Astrocyte of the cerebellum (primary cell): ENCODE results near the gene PITPNC1.
"Not testable (repeated sequence)": the region's sequence is repeated elsewhere in the genome, so short reads cannot be mapped to it uniquely, and the experiment has no call there.

Experiments used
- DNase-seq: peaks from one replicate; pipeline ENCODE4 v3.0.0-alpha.2; 2011; ENCODE audit warnings: low read depth
- H3K4me3 ChIP-seq: 2 replicates; pipeline ENCODE4 v1.5.1; 2011; ENCODE audit warnings: mild to moderate bottlenecking, low read depth, low read length, moderate library complexity
- in situ Hi-C: cut with HindIII; loops from 2 replicates; pipeline ENCODE4 v1.10.0; 2017; ENCODE audit warnings: low sequenced_read_pairs
- TF ChIP-seq, protein P1 (sequence below): IDR thresholded peaks from 2 replicates; pipeline ENCODE4 v1.5.1; 2012; ENCODE audit warnings: low read length, low read depth, moderate library complexity, mild to moderate bottlenecking; ENCODE audit errors: missing control alignments

PITPNC1 gene

DNA sequence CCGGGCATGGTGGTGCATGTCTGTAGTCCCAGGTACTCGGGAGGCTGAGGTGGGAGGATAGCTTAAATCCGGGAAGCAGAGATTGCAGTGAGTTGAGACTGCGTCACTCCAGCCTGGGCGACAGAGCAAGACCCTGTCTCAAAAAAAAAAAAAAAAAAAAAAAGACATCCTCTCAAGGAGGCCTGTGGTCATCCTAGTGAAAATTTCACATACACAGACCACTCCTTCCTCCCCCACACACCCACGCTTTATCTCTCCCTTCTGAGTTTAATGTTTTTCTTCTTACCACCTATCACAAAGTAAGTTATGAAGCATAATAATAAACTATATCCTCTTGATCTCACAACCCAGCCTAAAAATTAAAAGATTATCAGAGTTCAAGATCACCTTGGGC, 339.3 kb downstream of the PITPNC1 start:
- DNase-seq = no peak
- no peak overlapping the region for H3K4me3 ChIP-seq
- TF ChIP-seq, protein P1, sequence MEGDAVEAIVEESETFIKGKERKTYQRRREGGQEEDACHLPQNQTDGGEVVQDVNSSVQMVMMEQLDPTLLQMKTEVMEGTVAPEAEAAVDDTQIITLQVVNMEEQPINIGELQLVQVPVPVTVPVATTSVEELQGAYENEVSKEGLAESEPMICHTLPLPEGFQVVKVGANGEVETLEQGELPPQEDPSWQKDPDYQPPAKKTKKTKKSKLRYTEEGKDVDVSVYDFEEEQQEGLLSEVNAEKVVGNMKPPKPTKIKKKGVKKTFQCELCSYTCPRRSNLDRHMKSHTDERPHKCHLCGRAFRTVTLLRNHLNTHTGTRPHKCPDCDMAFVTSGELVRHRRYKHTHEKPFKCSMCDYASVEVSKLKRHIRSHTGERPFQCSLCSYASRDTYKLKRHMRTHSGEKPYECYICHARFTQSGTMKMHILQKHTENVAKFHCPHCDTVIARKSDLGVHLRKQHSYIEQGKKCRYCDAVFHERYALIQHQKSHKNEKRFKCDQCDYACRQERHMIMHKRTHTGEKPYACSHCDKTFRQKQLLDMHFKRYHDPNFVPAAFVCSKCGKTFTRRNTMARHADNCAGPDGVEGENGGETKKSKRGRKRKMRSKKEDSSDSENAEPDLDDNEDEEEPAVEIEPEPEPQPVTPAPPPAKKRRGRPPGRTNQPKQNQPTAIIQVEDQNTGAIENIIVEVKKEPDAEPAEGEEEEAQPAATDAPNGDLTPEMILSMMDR = no peak
- in situ Hi-C loops = no loop called here

DNA sequence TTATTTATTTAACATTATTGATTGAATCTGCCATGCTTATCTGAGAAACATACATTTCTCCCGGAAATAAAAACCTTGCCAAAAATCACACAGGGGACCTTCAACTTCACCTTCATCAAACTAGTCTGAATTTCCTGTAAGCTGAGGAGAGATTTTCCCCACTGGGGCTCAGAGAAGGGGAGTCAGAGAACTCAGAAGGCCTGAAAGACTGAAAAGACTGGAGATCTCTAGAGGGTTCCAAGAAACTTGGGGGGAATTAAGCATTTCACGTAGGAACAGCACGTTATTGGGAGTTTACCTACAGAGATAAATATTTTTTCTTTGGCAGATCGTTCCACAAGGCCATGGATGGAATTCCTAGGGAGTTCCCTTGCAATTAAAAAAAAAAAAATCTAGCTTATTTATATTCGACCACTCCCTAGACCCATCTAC, 340.1 kb downstream of the PITPNC1 start:
- in situ Hi-C loops = no loop called here
- TF ChIP-seq, protein P1 = no peak
- DNase-seq = no peak
- H3K4me3 ChIP-seq = peak overlapping the region; percentile 75

DNA sequence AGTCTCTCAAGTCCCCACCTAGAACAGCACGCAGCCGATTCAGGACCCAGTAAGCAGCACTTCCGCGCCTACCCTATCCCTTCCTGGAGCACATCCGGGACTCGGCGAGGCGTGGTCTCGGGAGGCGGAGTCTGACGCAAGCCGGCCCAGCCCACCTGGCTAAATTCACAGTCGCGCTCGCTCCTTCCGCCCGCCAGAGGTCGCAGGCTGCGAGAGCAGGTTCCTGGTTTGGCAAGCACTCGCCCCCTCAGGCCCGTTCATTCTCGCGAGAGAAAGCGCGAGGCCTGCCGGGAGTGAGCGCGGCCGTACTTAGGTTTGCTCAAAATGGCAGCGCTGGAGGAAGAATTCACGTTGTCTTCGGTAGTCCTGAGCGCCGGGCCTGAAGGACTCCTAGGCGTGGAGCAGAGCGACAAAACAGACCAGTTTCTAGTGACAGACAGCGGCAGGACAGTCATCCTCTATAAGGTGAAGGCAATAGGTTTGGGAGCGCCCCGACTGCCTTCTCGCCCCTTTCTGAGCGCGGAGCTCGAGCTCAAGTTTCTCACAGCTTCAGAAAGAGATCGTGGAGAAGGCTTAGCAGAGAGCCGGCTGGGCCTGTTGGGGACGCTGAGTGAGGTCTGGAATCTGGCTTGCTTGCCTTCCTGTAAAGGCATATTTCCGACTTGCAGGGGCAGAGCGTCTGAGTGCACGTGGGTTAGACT, 340.7 kb downstream of the PITPNC1 start, which contains the start of gene NOL11:
Gene NOL11 (plus strand): TSS at position 313 of the 701 bp plus-strand sequence. CDS start 12 bp downstream, at position 325.
- TF ChIP-seq, protein P1 = peak; percentile 93
- in situ Hi-C loops = no loop called here
- peak within 1 kb of the TSS; percentile 75 for H3K4me3 ChIP-seq
- DNase-seq = peak; percentile 97

DNA sequence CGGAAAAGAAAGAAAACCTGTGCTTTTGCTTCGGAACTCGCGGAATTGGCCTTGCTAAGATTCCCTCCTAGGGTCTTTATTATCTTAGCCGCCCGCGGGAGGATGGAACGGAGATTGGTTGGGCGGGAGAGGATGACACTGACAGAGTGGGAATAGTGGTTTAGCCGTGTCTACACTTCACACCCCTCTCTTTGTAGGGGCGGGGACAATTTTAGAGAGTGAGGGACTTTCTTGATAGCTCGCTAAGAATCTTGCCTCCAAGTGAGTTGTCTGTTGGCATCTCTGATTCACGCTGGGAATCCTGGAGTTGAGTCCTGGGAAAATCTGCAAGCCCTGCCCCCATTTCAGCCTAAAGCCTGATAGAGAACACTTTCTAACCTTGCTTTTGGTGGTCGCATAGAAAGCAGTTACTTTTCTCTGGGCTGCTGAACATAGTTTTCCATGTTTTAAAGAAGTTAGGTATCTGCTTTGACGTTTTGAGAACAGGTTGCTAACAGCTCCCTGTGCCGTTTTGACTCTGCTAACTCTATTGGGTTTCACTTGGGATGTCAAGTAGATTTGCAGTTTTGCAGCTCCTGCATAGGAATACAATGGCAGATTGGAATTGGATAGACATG, 341.4 kb downstream of the PITPNC1 start:
- TF ChIP-seq, protein P1 = no peak
- no peak for DNase-seq
- in situ Hi-C loops = no loop called here

DNA sequence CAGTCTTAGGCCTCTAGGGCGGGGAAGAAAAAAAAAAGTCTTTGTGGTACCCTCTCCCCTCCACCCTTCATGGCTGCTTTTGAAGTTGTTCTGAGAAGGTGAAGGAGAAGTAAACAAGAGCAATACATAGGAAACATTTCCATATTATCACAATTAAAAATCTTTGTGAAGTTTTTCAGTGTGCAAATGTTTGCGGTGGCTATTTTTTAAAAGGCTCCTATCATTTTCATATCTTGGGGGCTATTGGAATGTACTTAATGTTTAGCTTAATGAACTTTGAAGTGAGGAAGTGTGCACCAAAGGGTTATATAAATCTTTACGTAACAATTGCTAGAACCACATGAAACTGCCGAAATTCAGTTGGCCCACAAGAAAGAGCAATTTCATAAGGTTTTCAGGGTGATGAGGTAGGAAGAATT, 348.3 kb downstream of the PITPNC1 start:
- TF ChIP-seq, protein P1 = no peak
- in situ Hi-C loops = no loop called here

More for the DNA sequence above, 341.4 kb downstream of the PITPNC1 start:
- H3K4me3 ChIP-seq = peak overlapping the region; percentile 75

DNA sequence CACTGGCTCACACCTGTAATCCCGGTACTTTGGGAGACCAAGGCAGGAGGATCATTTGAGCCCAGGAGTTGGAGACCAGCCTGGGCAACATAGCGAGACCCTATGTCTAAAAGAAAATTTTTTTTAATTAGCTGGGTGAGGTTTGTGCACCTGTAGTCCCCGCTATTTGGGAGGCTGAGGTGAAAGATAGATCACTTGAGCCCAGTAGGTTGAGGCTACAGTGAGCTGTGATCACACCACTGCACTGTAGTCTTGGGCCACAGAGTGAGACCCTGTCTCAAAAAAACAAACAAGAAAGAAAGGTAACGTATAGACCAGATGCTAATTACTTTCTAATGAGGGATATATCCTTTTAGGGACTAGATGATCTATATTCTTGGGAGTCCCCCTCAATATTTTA, 348.7 kb downstream of the PITPNC1 start:
- TF ChIP-seq, protein P1 = no peak
- DNase-seq = no peak
- in situ Hi-C loops = no loop called here
- H3K4me3 ChIP-seq = no peak overlapping the region

More for the DNA sequence above, 348.3 kb downstream of the PITPNC1 start:
- H3K4me3 ChIP-seq = no peak overlapping the region
- no peak for DNase-seq

DNA sequence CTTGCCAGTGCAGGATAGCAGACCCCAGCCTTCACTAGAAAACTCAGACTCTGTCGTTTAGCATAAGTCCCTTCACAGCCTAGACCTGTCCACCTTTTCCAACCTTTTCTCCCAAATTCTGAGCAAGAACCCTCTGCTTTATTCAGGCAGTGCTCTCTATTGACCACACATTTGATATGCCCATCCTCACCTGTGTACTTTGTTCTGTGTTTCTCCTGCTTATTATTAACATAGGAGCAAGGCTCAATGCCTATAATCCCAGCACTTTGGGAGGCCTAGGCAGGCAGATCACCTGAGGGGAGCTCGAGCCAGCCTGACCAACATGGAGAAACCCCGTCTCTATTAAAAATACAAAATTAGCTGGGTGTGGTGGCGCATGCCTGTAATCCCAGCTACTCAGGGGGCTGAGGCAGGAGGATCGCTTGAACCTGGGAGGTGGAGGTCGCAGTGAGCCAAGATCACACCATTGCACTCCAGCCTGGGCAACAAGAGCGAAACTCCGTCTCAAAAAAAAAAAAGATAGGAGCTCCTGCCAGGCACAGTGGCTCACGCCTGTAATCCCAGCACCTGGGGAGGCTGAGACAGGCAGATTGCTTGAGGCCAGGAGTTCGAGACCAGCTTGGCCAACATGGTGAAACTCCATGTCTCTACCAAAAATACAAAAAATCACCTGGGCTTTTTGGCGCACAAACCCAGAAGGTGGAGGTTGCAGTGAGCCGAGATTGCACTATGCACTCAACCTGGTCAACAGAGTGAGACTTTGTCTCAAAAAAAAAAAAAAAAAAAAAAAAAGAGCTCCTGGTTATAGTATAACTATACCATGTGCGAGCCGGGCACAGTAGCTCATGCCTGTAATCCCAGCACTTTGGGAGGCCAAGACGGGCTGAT, 350.3 kb downstream of the PITPNC1 start:
- H3K4me3 ChIP-seq, in situ Hi-C loops, DNase-seq: not testable (repeated sequence)
